D721Med (cell line): Measurements from ENCODE around the gene GADD45B.

ENCODE experiments used
- DNase-seq: peaks from one replicate; pipeline ENCODE4 v3.0.0; 2011; ENCODE audit warnings: low spot score; ENCODE audit not compliant: insufficient read length
- FAIRE-seq: peaks from 2 replicates; lab custom pipeline; 2011; peaks lifted over from hg19 to GRCh38; lab: Jason Lieb, UNC
- CTCF ChIP-seq: IDR thresholded peaks from 2 replicates; pipeline ENCODE4 v1.5.1; 2012; ENCODE audit warnings: mild to moderate bottlenecking, control low read depth; ENCODE audit not compliant: insufficient read depth; ENCODE audit errors: missing control alignments

Gene GADD45B

GRCh38 chr19:2484178-2484937 is 8.4 kb downstream of the GADD45B start:
- DNase-seq (no peak), FAIRE-seq (no peak)
- no peak for TF ChIP-seq CTCF

- no peak for DNase-seq
Measured at GRCh38 chr19:2485428-2485827, 9.5 kb downstream of the GADD45B start.

GRCh38 chr19:2487090-2487489 is 11.2 kb downstream of the GADD45B start:
- FAIRE-seq (no peak), DNase-seq (no peak)
- TF ChIP-seq CTCF, result no peak

More at GRCh38 chr19:2485428-2485827, 9.5 kb downstream of the GADD45B start:
- FAIRE-seq, result no peak
- TF ChIP-seq CTCF, result no peak

GRCh38 chr19:2487842-2488241 is 11.9 kb downstream of the GADD45B start:
- no peak for TF ChIP-seq CTCF
- FAIRE-seq (no peak), DNase-seq (no peak)

GRCh38 chr19:2488405-2488941 is 12.5 kb downstream of the GADD45B start:
- FAIRE-seq (no peak), DNase-seq (no peak)
- no peak for TF ChIP-seq CTCF

GRCh38 chr19:2488942-2489731 is 13.2 kb downstream of the GADD45B start:
- FAIRE-seq (no peak), DNase-seq (no peak)
- TF ChIP-seq CTCF, result no peak
